C1 segment of cervical spinal cord (tissue), 14 donors: ENCODE results near the gene ZNF574.

Source experiments
- DNase-seq, 14 donors: peaks; one replicate each; lab custom pipeline; 2025; lab: John Stamatoyannopoulos, UW

Gene ZNF574

DNA sequence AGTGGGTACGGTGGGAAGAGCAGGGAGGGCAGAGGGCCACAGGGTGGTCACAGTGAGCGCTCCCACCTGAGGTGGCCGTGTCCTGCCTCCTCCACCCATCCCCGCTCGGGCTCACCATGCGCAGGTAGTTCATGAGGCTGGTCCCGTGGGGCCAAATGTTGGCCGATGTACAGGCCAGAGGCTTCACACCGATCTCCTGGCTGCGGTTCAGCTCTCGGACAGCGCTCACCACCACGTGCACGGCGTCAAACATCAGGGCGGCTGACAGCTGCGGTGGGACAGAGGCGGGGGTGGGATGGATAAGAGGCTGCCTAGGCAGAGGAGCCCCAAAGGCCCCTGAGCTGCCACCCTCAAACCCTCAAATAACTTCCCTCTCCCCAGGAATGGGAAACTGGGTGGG, 21.8 kb upstream of the ZNF574 start:
- no peak for DNase-seq

DNA sequence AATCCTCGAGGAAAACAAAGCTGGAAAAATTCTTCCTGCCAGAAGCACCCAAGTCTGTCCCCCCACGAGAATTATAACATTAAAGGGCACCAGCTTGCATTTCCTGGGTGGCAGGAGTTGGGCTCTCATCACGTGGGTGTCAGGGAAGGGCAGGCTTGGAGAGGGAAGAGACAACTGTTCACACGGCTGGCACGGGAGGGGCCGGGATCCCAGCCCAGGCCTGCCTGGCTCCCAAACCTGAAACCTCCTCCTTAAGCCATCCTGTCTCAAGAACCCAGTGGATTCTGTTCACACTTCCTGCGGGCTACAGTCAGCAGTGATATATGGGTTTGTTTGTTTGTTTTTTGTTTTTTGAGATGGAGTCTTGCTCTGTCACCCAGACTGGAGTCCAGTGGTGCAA, 18.1 kb upstream of the ZNF574 start:
- DNase-seq, result peak in 1 of 14 donors; percentile 55

DNA sequence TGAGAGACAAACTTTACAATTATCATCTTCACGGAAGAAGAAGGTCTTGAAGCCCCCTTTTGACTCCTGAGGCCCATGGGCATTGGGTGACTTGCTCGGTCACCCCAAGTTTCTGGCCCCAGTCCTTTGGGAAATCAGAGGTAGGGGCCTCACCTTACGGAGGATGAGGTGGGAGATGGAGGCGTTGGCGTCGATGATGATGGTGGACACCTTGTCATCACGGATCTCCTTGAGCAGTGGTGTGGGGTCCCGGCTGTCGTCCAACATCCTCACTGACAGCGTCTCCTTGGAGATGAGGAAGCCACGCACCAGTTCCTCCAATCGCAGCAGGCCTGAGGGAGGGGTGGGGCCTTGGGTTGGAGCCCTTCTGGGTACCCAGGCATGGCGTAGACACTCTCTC, 16.8 kb upstream of the ZNF574 start:
- DNase-seq, result no peak

DNA sequence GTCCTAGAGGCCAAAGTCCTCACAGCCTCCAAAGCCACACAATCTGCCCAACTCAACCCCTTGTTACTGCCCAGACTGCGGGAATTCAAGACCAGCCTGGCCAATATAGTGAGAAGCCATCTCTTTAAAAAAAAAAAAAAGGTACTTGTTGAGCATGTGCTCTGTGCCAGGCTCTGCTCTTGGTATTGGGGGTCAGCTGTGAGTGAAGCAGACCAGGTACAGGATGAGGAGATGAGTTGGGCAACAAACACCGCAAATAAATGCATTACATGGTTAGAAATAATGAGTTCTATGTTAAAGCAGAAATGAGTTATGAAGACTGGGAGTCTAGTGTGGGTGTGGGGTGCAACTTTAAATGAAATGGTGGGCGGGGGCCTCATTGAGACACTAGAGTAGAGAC, 15.8 kb upstream of the ZNF574 start:
- DNase-seq, result no peak

DNA sequence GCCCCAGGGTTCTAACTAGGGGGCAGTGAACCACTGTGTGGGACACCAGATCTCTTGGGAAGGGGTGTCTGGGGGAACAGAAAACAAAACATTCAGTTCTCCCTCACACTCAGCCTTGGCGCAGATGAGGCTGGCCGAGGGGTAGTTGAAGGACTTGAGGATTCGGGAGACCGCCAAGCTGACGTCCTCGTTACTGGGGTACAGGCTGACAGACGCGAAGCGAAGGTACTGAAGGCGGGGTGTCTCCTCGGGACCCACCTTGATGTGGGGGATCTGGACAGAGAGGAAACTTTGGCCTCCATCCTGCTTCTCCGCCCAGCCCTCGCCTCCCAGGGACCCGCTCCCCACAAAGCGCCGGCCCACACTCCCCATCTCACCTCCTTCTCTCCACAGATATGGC, 13.6 kb upstream of the ZNF574 start:
- DNase-seq, result no peak

GRCh38 chr19:42064432-42064831, 11.5 kb upstream of the ZNF574 start:
- no peak for DNase-seq

DNA sequence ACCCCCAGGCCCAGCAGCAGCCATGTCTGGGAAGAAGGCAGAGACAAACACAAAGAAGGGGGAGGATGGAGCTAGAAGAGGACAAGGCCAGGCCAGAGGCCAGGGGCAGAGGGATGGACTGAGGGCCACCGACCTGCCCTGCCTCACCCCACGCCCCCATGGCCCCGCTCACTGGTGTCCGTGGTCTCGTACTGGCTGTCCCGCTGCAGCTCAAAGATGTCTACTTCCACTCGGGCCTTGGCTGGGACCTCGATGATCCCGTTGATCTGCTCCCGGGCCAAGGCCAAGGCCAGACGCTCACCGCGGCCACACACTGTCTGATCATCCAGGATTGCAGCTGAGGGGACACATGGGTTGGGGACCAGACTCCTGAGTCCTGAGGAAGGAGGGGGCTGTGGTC, 10.9 kb upstream of the ZNF574 start:
- no peak for DNase-seq

DNA sequence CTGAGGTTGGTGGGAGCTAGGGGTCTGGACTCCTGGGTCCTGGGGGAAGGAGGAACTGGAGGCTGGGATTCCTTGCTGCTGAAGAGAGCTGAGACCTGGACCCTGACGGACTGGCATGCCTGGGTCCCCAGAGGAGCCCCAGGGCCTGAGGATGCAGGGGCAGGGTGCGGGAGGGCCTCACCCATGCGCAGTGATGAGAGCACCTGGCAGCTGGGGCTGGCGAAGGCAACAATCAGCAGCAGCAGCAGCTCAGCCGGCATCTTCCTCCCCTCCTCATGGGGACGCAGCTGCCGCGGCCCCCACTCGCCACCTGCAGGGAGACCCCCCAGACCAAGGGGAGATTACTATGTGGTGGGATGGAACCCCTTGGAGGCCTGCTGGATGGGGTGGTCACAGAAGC, 10.5 kb upstream of the ZNF574 start:
- DNase-seq, result no peak

DNA sequence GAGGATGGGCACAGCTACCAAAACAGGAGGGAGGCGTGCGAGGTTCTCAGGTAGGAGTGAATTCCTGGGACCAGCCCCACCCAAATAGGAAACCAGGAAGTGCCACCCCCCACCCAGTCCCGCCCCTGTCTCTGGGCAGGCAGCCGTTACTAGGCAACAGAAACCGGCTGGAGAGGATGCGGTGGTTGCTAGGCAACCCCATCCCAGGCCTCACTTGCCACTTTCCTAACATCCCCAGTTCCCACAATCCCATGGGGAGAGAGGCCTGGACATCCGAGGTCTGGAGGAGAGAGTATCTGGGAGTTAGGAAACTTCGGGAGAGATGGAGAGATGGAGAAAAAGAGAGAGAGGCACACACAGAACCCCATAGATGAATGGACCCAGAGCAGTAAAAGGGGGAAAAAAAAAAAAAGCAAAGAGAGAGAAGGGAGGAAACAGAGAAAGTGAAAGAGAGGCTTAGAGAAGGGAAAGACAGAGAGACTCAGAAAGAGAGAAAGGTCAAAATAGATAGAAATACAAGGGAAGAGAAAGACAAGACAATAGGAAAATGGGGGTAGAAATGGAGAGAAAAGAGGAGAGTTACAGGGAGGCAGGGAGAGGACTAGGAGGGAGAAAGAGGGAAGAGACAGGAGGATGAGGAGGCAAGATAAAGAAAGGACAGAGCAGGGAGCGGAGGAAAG, 9.8 kb upstream of the ZNF574 start:
- DNase-seq, result peak in 2 of 14 donors; percentile 7 to 39

- DNase-seq, result peak in 1 of 14 donors; percentile 38
These were observed 8.6 kb upstream of the ZNF574 start for GRCh38 chr19:42067315-42067888.

GRCh38 chr19:42068361-42068755, 7.6 kb upstream of the ZNF574 start:
- DNase-seq, result peak in 1 of 14 donors; percentile 32

- DNase-seq, result peak in 1 of 14 donors; percentile 27
These were observed 7.0 kb upstream of the ZNF574 start for GRCh38 chr19:42068756-42069571.

- peak in 5 of 14 donors; percentile 5 to 56 (median 13) for DNase-seq
These were observed 6.2 kb upstream of the ZNF574 start, which contains the start of gene GRIK5 for GRCh38 chr19:42069619-42070351. GRIK5 (minus strand) TSS chr19:42070206; CDS start chr19:42065770, 4,436 bp downstream.

DNA sequence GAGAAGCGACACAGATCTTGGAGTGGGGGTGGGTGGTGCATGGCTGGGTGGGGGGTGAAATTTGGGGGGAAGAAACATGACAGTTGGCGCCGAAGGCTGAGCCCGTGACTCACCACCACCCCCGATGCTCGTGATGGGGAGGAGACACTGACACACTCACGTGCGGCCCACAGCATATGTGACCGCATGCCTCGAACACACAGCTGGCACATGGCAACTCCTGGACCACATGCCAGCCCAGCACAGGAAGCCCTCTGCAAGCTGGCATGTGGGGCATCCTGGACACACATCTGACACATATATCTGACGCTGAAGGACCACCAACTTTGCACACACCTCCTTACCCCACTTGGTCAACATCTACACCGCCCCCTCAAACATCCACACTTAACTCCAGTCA, 4.7 kb upstream of the ZNF574 start:
- DNase-seq, result no peak

DNA sequence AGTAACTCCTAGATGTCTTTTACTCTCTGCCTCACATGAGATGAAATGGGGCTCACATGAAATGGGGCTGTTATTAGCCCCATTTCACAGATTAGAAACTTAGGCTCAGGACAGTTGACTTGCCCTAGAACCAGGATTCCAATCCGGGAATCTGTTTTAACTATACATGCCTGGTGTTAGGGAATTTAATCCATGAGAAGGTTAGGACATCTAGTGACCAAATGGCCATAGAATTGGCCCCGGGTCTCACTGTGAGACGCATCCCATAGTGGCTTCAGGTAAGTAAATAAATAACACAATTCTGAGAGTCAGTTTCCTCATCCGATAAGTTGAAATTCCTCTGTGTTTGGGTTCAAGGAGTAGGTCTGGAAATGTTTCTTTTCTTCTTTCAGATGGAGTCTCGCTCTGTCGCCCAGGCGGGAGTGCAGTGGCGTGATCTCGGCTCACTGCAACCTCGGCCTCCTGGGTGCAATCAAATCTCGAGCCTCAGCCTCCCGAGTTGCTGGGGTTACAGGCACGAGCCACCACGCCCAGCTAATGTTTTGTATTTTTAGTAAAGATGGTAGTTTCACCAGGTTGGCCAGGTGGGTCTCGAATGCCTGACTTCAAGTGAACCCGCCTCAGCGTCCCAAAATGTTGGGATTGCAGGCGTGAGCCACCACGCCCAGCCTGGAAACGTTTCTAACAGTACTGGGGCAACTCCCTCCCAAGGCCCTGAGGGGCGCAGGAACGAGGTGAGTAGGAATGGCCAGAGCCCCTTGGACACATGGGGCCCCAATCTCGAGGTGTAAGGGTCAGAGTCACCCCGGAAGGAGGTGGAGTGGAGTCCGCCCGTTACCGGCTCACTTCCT, 1.2 kb upstream of the ZNF574 start:
- DNase-seq, result peak in 1 of 14 donors; percentile 30

DNA sequence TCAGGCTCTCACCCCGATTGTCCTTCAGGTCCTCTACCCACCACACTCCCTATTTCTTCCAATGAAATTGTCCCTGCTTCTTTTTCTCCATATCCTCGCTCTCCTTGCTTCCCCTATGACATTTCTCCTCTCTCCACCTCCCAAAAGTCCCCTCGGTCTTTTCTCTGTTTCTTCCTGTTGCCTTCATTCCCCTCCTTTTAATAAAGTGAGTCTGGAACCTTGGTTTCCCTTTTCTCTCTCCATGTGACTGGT, 676 bp upstream of the ZNF574 start:
- peak in 1 of 14 donors; percentile 42 for DNase-seq

GRCh38 chr19:42076380-42076944, 496 bp downstream of the ZNF574 start:
- no peak for DNase-seq

DNA sequence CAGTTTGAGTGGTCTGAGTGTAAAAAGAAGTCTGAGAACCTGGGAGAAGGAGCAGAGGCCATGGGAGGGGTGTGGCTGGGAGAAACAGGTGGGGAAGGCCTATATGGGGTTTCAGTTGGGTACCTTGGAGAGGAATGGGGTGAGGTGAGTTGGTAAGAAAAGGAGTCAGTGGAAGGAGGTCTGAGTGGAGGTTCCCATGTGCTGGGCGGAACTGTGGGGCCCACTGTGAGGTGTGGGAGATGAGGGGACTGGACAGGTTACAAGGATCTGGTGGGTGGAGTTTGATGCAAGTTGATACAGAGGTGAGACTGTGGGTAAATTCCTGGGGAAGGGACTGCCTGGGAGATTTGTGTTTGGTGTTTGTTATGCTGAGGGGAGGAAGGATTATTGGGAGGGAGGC, 2.1 kb downstream of the ZNF574 start:
- no peak for DNase-seq

- no peak for DNase-seq
These were observed 2.7 kb downstream of the ZNF574 start for GRCh38 chr19:42078538-42079275.

DNA sequence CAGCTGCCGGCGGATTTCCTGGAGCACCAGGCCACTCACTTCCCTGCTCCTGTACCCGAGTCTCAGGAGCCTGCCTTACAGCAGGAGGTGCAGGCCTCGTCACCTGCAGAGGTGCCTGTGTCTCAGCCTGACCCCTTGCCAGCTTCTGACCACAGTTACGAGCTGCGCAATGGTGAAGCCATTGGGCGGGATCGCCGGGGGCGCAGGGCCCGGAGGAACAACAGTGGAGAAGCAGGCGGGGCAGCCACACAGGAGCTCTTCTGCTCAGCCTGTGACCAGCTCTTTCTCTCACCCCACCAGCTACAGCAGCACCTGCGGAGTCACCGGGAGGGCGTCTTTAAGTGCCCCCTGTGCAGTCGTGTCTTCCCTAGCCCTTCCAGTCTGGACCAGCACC, 3.3 kb downstream of the ZNF574 start:
- DNase-seq, result no peak
